Head of caudate nucleus (tissue), 42 donors: Measurements from ENCODE around the gene TRIM31.

Experiments used
- DNase-seq, 42 donors: peaks; one replicate each; pipeline versions ENCODE4 v3.0.0 to v3.0.0-alpha.2; 2020 to 2021; ENCODE audit warnings: mixed read lengths in 7 of 42
- intact Hi-C: fragments of 100-400 bp; cut with DNase I; formaldehyde crosslinking; loops from one replicate; pipeline ENCODE4 v1.15.0; 2022

Gene TRIM31

DNA sequence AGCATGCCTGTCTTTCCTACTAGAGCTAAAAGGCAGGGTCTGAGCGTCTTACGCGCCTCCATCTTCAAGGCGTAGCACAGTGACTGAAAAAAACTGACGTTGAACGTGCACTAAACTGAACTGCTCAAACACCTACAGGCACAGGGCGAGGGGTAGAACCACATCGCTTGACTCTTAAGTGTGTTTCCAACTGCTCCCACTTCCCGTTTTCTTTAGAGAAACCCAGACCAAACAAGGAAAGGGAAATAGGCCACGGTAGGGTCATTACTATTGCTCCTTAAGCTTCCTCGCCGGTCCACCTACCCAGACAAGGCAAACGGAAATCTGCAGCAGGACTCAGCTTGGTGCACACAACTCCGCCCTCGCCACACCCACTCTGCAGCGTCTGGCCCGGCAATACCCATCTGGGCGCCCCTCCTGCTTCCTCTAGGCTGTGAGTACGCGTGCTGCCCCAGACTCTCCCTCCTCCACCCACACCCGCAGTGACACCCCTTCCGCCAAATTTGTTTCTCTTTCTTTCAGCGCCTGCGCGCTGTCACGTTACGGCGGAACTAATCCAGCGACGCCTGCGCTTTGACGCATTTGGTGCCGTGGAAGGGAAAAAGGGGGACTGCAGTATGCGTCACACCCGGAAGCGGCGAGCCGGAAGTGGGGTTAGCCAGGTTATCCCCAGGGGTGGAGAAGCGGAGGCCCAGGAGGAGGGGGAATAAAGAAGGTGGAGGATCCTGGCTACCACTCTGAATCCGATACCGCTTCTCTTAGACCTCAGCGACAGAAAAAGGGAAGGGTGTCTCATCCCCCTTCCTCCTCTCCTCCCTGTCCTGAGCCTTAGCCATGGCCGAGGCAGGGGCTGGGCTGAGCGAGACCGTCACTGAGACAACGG lies 46.1 kb downstream of the TRIM31 start, which contains the start of gene PPP1R11:
TSS of gene PPP1R11 (plus strand) at position 622 of the 883 bp plus-strand sequence. CDS start at position 835, 213 bp downstream.
- DNase-seq = peak; percentile 95 to 100 (median 99)
- intact Hi-C loops = no loop called here

DNA sequence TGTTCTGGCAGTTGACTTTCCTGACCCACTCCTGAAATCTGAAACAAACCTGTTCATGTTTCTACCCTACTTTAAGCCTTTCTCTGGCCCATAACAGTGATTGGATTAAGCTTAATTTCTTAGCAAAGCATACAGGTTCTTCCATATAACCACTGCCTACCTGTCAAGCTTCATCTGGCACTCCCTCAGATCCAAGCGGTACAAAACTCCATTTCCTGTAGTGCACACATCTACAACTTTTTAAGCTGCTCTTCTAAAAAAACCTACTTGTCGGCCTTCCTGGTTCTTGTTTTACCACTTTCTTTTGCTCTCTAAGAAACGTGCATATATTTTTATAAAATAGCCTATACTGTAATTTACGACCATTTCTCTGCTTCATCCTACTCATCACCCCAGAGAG lies 46.8 kb downstream of the TRIM31 start:
- intact Hi-C loops = no loop called here
- no peak for DNase-seq

DNA sequence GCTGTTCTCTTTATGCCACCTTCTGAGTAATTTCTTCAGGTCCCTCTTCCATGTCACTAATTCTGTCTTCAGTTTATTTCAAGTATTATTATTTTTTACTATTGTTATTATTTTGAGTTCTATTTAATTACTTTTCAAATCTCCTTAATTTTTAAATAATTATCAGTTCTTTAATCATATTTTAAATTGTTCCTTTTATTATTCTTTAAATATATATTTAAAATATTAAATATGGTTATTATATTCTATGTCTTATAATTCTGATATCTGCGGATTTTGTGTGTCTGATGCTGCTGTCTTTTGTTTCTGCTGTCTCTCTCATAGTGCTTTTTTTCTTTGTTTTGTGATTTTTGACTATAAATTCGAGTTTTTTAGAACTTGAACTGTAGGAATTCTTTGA lies 49.6 kb downstream of the TRIM31 start:
- intact Hi-C loops = no loop called here
- no peak for DNase-seq

DNA sequence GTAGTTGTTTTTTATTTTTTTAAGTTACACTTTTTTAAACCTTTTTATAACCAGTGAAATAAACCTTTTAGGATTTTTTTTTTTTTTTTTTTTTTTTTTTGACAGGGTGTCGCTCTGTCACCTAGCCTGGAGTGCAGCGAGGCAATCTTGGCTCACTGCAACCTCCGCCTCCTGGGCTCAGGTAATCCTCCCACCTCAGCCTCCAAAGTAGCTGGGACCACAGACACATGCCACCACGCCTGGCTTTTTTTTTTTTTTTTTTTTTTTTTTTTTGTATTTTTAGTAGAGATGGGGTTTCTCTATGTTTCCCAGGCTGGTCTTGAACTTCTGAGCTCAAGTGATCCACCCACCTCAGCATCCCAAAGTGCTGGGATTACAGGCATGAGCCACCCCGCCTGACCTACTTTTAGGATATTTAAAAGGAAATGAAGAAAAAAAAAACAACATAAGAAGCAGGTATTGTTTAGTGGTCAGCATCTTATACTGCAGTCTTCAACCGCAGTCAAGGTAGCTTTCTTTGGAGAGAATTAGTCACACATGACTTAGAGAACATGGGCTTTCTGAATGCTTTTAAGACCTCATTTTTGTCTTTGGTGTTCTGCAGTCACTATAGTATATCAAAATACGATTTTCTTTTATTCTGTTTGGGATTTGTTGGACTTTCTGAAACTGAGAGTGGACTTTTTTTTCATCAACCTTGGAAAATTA lies 50.3 kb downstream of the TRIM31 start:
- intact Hi-C loops = no loop called here

DNA sequence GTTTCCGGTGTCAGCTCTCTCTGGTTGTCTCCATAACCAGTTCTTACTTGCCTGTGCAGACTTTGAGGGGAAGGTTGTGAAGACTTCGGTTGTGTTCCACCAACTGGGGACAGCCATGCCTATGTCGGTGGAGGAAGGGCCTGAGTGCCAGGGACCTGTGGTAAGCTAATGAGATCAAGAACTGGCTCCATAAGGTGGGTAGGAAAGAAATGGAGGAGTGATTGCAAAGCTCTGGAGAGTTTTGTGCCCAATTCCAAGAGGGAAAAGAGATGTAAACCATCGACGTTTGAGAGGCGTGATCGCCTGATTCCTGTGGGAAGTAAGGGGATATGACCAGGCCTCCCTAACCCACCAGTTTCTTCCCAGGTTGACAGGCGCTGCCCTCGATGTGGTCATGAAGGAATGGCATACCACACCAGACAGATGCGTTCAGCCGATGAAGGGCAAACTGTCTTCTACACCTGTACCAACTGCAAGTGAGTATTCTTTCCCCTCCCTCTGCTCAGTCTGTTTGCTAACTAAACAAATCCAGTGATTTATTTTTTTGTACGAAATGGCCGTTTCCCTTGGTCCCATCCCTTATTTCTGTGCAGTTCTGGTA lies 50.9 kb downstream of the TRIM31 start:
- intact Hi-C loops = no loop called here
- peak in 7 of 42 donors; percentile 6 to 49 (median 14) for DNase-seq

More for the DNA sequence above, 50.3 kb downstream of the TRIM31 start:
- DNase-seq = no peak

DNA sequence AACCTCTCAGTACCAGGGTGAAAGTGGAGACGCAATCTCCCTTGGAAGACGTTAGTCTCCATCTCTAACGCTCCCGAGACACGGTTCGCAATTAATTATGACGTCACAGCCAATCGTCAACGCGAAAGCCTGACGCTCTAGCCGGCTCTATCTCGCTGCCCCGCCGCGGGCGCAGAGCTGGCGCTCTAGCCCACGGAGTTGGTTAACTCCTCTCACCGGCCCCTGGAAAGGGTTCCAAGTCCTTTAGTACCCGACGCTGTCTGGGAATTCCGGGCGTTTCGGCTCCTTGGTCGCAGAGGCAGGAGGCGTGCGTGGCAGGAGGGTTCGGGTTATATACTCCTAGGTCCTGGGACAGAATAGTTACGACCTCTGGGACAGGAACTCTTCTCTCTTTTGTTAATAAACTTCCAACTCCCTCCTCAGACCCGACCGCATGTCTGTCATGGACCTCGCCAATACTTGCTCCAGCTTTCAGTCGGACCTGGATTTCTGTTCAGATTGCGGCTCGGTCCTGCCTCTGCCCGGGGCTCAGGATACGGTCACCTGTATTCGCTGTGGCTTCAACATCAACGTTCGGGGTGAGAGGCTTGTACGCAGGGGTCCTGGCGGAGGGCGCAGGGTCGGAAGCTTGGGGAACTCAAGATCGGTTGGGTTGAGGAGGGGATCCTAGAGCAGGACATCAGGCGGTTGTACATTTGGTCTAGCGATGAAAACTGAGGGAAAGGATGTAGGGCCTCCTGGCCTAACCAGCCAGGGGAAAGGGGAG lies 51.6 kb downstream of the TRIM31 start, which contains the start of gene POLR1H:
TSS of gene POLR1H (plus strand) at position 174 of the 766 bp plus-strand sequence. CDS start at position 434, 260 bp downstream.
- intact Hi-C loops = no loop called here

DNA sequence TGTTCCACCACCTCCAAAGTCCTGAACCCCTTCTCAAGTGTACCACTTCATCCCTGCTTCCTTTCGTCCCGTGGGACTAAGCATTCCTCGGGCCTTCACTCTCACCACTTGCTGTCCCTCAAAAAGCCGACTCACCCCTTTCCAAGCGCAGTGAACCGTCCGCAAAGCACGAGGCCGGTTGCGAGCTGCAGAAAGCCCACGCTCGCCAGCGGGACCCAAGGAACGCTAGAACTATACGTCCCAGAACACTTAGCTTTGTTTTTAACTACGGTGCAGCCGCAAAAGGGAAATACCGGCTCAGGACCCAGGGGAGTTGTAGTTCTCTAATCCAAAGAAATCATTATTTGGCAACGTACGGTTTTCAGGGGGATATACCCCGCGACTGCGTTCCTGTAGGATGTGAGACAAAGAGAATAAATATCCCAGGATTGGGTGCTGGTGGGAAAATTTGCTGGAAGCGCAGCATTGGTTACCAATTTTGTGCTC lies 52.2 kb downstream of the TRIM31 start:
- intact Hi-C loops = no loop called here

More for the DNA sequence above, 51.6 kb downstream of the TRIM31 start, which contains the start of gene POLR1H:
- DNase-seq = peak; percentile 85 to 98 (median 94)

DNA sequence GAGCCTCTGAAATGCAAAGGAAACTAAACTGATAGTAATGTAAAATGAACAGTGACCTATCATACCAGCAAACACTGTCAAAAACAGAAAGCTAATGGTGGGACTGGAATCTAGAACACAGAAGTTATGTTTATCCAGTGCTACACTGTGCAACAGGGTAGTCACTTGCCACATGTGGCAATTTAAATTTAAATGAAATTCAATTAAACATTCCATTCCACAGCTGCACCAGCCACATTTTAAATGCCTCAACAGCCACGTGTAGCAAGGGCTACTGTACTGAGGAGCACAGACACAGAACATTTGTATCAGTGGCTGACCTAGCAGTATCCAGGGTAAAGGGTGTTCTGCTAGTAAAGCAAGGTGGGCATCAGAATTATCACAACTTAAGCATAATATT lies 57.4 kb downstream of the TRIM31 start:
- intact Hi-C loops = no loop called here
- no peak for DNase-seq

More for the DNA sequence above, 52.2 kb downstream of the TRIM31 start:
- DNase-seq = peak in 33 of 42 donors; percentile 15 to 65 (median 38)

DNA sequence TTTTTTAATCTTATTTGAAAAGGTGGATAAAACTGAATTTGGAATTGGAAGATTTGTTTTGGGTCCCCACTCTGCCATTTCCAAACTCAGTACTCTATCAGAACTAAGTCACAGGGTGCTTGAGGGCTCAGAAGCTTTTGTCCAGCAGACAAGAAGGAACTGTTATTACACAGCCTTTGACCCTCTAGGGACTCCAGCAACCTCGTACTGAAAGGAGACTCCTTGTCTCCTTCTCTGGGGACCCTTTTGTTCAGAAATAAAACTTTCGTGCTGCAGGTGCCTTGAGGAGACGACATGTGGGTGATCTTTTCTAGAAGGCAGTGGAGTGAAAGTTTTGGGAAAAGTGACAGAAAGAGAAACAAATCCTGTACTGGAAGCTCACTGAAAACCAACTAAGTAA lies 59.2 kb downstream of the TRIM31 start:
- intact Hi-C loops = no loop called here
- DNase-seq = no peak
